ENCODE measurements around the gene DDX20. TPM values are rescaled to one million over a fixed set of nuclear protein-coding genes. Genes with fewer than 3 reads are reported as not detected.

DDX20 gene
- total and polyA plus RNA-seq, 8 donors = 10.6 to 22.8 (median 18.7) TPM

GRCh38 chr1:111803951-111804350 lies 48.2 kb downstream of the DDX20 start:
- Histone ChIP-seq H3K36me3 (no peaks in the 10 kb centered on the region), H3K27ac (no peak overlapping the region), H3K4me1 (no peaks in the 10 kb centered on the region), H3K4me3 (no peak overlapping the region), H3K27me3 (no peaks in the 10 kb centered on the region), H3K9me3 (no peaks in the 10 kb centered on the region)
- intact Hi-C loops (cut with DNase I) = no loop called here
- TF ChIP-seq CTCF (IDR thresholded peaks at IDR 0.05) = no peak
- ATAC-seq (no peak), DNase-seq (no peak)

DNA sequence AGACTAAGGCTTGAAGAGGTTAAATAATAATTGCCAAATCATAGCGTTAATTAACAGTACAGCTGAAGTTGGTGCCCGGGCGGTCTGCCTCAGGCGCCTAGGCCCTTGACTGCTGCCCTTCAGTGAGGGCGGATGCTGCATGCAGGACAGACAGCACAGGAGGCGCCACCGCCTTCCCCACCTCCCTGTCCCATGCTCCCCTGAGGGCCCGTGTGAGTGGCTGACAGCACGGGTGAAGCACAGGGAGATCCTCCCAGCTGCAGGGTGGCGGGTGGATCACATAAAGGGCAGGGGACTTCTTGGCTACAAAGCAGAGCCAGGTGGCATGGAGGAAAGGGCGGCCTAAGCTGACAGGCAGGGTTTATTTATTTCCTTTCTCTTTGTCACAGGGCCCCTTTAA lies 49.1 kb downstream of the DDX20 start:
- no peak for ATAC-seq
- Histone ChIP-seq H3K36me3 (no peaks in the 10 kb centered on the region), H3K9me3 (no peaks in the 10 kb centered on the region), H3K27me3 (no peaks in the 10 kb centered on the region), H3K4me3 (no peak overlapping the region), H3K4me1 (no peaks in the 10 kb centered on the region), H3K27ac (no peak overlapping the region)
- intact Hi-C loops (cut with DNase I) = no loop called here
- DNase-seq = peak in 1 of 4 donors; percentile 64
- TF ChIP-seq CTCF (IDR thresholded peaks at IDR 0.05) = no peak

GRCh38 chr1:111805251-111805650 lies 49.5 kb downstream of the DDX20 start:
- H3K4me3 ChIP-seq = no peak overlapping the region
- H3K27ac ChIP-seq = no peak overlapping the region
- no peaks in the 10 kb centered on the region for H3K27me3 ChIP-seq
- ATAC-seq = no peak
- H3K36me3 ChIP-seq = no peaks in the 10 kb centered on the region
- TF ChIP-seq CTCF (IDR thresholded peaks at IDR 0.05) = no peak
- no peaks in the 10 kb centered on the region for H3K4me1 ChIP-seq
- DNase-seq = no peak
- no peaks in the 10 kb centered on the region for H3K9me3 ChIP-seq
- intact Hi-C loops (cut with DNase I) = no loop called here

DNA sequence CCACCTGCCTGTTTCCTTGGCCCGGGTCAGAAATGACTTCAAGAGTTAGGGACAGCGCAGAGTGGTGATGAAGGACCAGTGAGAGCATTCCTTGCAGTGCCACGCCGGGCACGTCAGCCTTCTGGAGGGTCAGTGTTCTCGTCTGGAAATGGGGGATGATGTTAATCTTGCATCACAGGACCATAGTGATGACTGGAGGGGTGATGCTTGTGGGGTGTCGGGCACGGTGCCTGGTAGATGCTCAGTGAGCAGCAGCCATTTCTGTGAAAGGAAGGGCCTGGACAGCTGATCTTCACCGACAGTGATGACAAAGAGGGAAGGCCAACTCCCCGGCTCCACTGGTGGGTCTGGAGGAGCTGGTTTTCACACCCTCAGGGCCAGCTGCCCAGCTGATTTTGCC lies 56.2 kb downstream of the DDX20 start:
- H3K9me3 ChIP-seq = no peaks in the 10 kb centered on the region
- H3K27me3 ChIP-seq = no peaks in the 10 kb centered on the region
- H3K4me3 ChIP-seq = no peak overlapping the region
- no peak overlapping the region for H3K27ac ChIP-seq
- DNase-seq (no peak), ATAC-seq (no peak)
- no peaks in the 10 kb centered on the region for H3K36me3 ChIP-seq
- no peaks in the 10 kb centered on the region for H3K4me1 ChIP-seq
- no peak for TF ChIP-seq CTCF (IDR thresholded peaks at IDR 0.05)
- intact Hi-C loops (cut with DNase I) = no loop called here

GRCh38 chr1:111812306-111812705 lies 56.6 kb downstream of the DDX20 start:
- no peaks in the 10 kb centered on the region for H3K9me3 ChIP-seq
- intact Hi-C loops (cut with DNase I) = no loop called here
- DNase-seq = no peak
- H3K27ac ChIP-seq = no peak overlapping the region
- no peak overlapping the region for H3K4me3 ChIP-seq
- H3K36me3 ChIP-seq = no peaks in the 10 kb centered on the region
- no peaks in the 10 kb centered on the region for H3K27me3 ChIP-seq
- TF ChIP-seq CTCF (IDR thresholded peaks at IDR 0.05) = no peak
- H3K4me1 ChIP-seq = no peaks in the 10 kb centered on the region
- ATAC-seq = no peak

Measured in left lung (tissue), 10 donors.